Neural progenitor cell (in vitro differentiated cells): ENCODE results near the gene BCAS2. TPM values are rescaled to one million over a fixed set of nuclear protein-coding genes. Genes with fewer than 3 reads are reported as not detected.
A peak's percentile ranks its signal among the peaks of the same experiment; 100 is the strongest.

Experiments
- DNase-seq: peaks from one replicate; pipeline ENCODE4 v3.0.0-alpha.2; 2016; ENCODE audit warnings: low spot score
- H2AFZ ChIP-seq: fragments of 200-600 bp; sonication (generic); replicated peaks from 2 replicates; pipeline ENCODE4 v1.6.1; 2016; ENCODE audit warnings: antibody characterized with exemption
- H3F3A ChIP-seq: fragments of 200-600 bp; sonication (generic); 2 replicates; pipeline ENCODE4 v1.6.1; 2016; ENCODE audit warnings: antibody characterized with exemption, low read depth
- H3K27ac ChIP-seq: fragments of 200-600 bp; sonication (generic); 2 replicates; pipeline ENCODE4 v1.5.1; 2016; ENCODE audit warnings: mild to moderate bottlenecking
- H3K27me3 ChIP-seq: fragments of 200-600 bp; sonication (generic); 2 replicates; pipeline ENCODE4 v1.6.1; 2016; ENCODE audit warnings: mild to moderate bottlenecking, moderate library complexity
- H3K36me3 ChIP-seq: fragments of 200-600 bp; sonication (generic); 2 replicates; pipeline ENCODE4 v1.5.1; 2016
- H3K4me1 ChIP-seq: fragments of 200-600 bp; sonication (generic); 2 replicates; pipeline ENCODE4 v1.6.1; 2016; ENCODE audit warnings: mixed run types
- H3K4me2 ChIP-seq: fragments of 200-600 bp; sonication (generic); 2 replicates; pipeline ENCODE4 v1.6.1; 2016
- H3K4me3 ChIP-seq: fragments of 200-600 bp; sonication (generic); 2 replicates; pipeline ENCODE4 v1.5.1; 2016
- H3K79me2 ChIP-seq: fragments of 200-600 bp; sonication (generic); 2 replicates; pipeline ENCODE4 v1.6.1; 2016; ENCODE audit warnings: low read depth
- H3K9ac ChIP-seq: fragments of 200-600 bp; sonication (generic); 2 replicates; pipeline ENCODE4 v1.6.1; 2016
- H3K9me3 ChIP-seq: fragments of 200-600 bp; sonication (generic); 2 replicates; pipeline ENCODE4 v1.5.1; 2016; ENCODE audit warnings: low read depth
- H4K20me1 ChIP-seq: fragments of 200-600 bp; sonication (generic); 2 replicates; pipeline ENCODE4 v1.6.1; 2016; ENCODE audit warnings: low read depth
- H3K27ac Mint-ChIP-seq: 3 replicates; pipeline ENCODE4 v1.8.0; 2021; ENCODE audit warnings: mixed read lengths
- H3K27me3 Mint-ChIP-seq: 2 replicates; pipeline ENCODE4 v1.8.0; 2022; ENCODE audit warnings: low read depth, mild to moderate bottlenecking, inconsistent platforms, moderate library complexity, mixed read lengths; ENCODE audit not compliant: insufficient read depth
- H3K36me3 Mint-ChIP-seq: 3 replicates; pipeline ENCODE4 v1.8.0; 2021; ENCODE audit warnings: mixed read lengths
- H3K4me1 Mint-ChIP-seq: 3 replicates; pipeline ENCODE4 v1.8.0; 2021; ENCODE audit warnings: mixed read lengths
- H3K4me3 Mint-ChIP-seq: 3 replicates; pipeline ENCODE4 v1.8.0; 2021; ENCODE audit warnings: mild to moderate bottlenecking, moderate library complexity, mixed read lengths
- H3K9me3 Mint-ChIP-seq: 3 replicates; pipeline ENCODE4 v1.8.0; 2020; ENCODE audit warnings: mixed read lengths
- CTCF ChIP-seq: fragments of 200-600 bp; sonication (generic); IDR thresholded peaks from 2 replicates; pipeline ENCODE4 v1.5.1; 2017; ENCODE audit warnings: antibody characterized with exemption, mild to moderate bottlenecking
- EZH2 ChIP-seq: fragments of 200-600 bp; sonication (generic); IDR thresholded peaks from 2 replicates; pipeline ENCODE4 v1.6.1; 2017; ENCODE audit warnings: antibody characterized with exemption, mild to moderate bottlenecking, moderate library complexity
- EZH2phosphoT487 ChIP-seq: fragments of 200-600 bp; sonication (generic); IDR thresholded peaks from 2 replicates; pipeline ENCODE4 v1.6.1; 2017; ENCODE audit warnings: antibody characterized with exemption
- total RNA-seq: library from RNA; depleted of rRNA; stranded (reverse); fragments of >200 nt; gene quantifications from 2 replicates; pipeline ENCODE4 v1.2.3, GENCODE V29; 2015; ENCODE audit warnings: low replicate concordance

The BCAS2 gene
- total RNA-seq, 1 donor from 2014 or later, result 92.1 TPM

GRCh38 chr1:114561333-114561732 lies 20.1 kb downstream of the BCAS2 start:
- no peak overlapping the region for H3K27ac Mint-ChIP-seq
- Histone ChIP-seq H3K4me3 (no peak overlapping the region), H3K4me1 (no peaks in the 10 kb centered on the region), H4K20me1 (no peaks in the 10 kb centered on the region), H2AFZ (no peak overlapping the region), H3K27me3 (no peaks in the 10 kb centered on the region), H3F3A (no peaks in the 10 kb centered on the region), H3K4me2 (no peak overlapping the region), H3K36me3 (no peaks in the 10 kb centered on the region), H3K79me2 (no peaks in the 10 kb centered on the region), H3K9ac (no peak overlapping the region), H3K9me3 (no peaks in the 10 kb centered on the region), H3K27ac (no peak overlapping the region)
- no peak overlapping the region for H3K4me3 Mint-ChIP-seq
- no peak for DNase-seq
- no peaks in the 10 kb centered on the region for H3K9me3 Mint-ChIP-seq
- H3K36me3 Mint-ChIP-seq, result peaks cover 7% of the 10 kb centered on the region
- H3K4me1 Mint-ChIP-seq, result no peaks in the 10 kb centered on the region
- TF ChIP-seq EZH2phosphoT487, result no peak
- TF ChIP-seq CTCF, result no peak
- H3K27me3 Mint-ChIP-seq, result no peaks in the 10 kb centered on the region

GRCh38 chr1:114559356-114559755 lies 22.1 kb downstream of the BCAS2 start:
- Mint-ChIP-seq H3K36me3 (no peaks in the 10 kb centered on the region), H3K27me3 (no peaks in the 10 kb centered on the region), H3K9me3 (no peaks in the 10 kb centered on the region), H3K4me3 (no peak overlapping the region), H3K27ac (no peak overlapping the region), H3K4me1 (no peaks in the 10 kb centered on the region)
- Histone ChIP-seq H3K79me2 (no peaks in the 10 kb centered on the region), H3K4me1 (no peaks in the 10 kb centered on the region), H3K9me3 (no peaks in the 10 kb centered on the region), H4K20me1 (no peaks in the 10 kb centered on the region), H3K27ac (no peak overlapping the region), H3K27me3 (no peaks in the 10 kb centered on the region), H3K9ac (no peak overlapping the region), H2AFZ (no peak overlapping the region), H3K36me3 (no peaks in the 10 kb centered on the region), H3K4me2 (no peak overlapping the region), H3F3A (no peaks in the 10 kb centered on the region), H3K4me3 (no peak overlapping the region)
- no peak for TF ChIP-seq EZH2phosphoT487
- no peak for TF ChIP-seq EZH2
- TF ChIP-seq CTCF, result no peak
- no peak for DNase-seq

- no peaks in the 10 kb centered on the region for H3K27me3 ChIP-seq
- H4K20me1 ChIP-seq, result no peaks in the 10 kb centered on the region
- no peak overlapping the region for H3K27ac ChIP-seq
- Mint-ChIP-seq H3K4me3 (no peak overlapping the region), H3K36me3 (no peaks in the 10 kb centered on the region), H3K9me3 (no peaks in the 10 kb centered on the region), H3K27me3 (no peaks in the 10 kb centered on the region), H3K27ac (no peak overlapping the region), H3K4me1 (no peaks in the 10 kb centered on the region)
- no peaks in the 10 kb centered on the region for H3K4me1 ChIP-seq
- H3K9me3 ChIP-seq, result no peaks in the 10 kb centered on the region
- peak; percentile 13 for DNase-seq
- no peak overlapping the region for H3K9ac ChIP-seq
- H2AFZ ChIP-seq, result no peak overlapping the region
- TF ChIP-seq CTCF, result peak; percentile 55
- no peak for TF ChIP-seq EZH2
- no peak overlapping the region for H3K4me3 ChIP-seq
- H3K4me2 ChIP-seq, result no peak overlapping the region
- H3F3A ChIP-seq, result no peaks in the 10 kb centered on the region
- H3K79me2 ChIP-seq, result no peaks in the 10 kb centered on the region
- no peaks in the 10 kb centered on the region for H3K36me3 ChIP-seq
Observed at GRCh38 chr1:114558544-114558943, 22.9 kb downstream of the BCAS2 start.

- no peak overlapping the region for H3K4me2 ChIP-seq
- Mint-ChIP-seq H3K36me3 (no peaks in the 10 kb centered on the region), H3K27me3 (no peaks in the 10 kb centered on the region), H3K4me3 (no peak overlapping the region), H3K9me3 (no peaks in the 10 kb centered on the region), H3K27ac (no peak overlapping the region), H3K4me1 (peaks cover 2% of the 10 kb centered on the region)
- H3K27ac ChIP-seq, result no peak overlapping the region
- no peaks in the 10 kb centered on the region for H3K9me3 ChIP-seq
- no peak overlapping the region for H3K9ac ChIP-seq
- TF ChIP-seq CTCF (no peak), EZH2 (no peak), EZH2phosphoT487 (no peak)
- H4K20me1 ChIP-seq, result no peaks in the 10 kb centered on the region
- DNase-seq, result no peak
- no peaks in the 10 kb centered on the region for H3K27me3 ChIP-seq
- no peaks in the 10 kb centered on the region for H3K79me2 ChIP-seq
- H3K4me1 ChIP-seq, result no peaks in the 10 kb centered on the region
- no peak overlapping the region for H3K4me3 ChIP-seq
- H2AFZ ChIP-seq, result no peak overlapping the region
- H3F3A ChIP-seq, result no peaks in the 10 kb centered on the region
- no peaks in the 10 kb centered on the region for H3K36me3 ChIP-seq
Observed at GRCh38 chr1:114554577-114554976, 26.8 kb downstream of the BCAS2 start.
